OCI-LY1 (cell line): ENCODE data around the gene CMIP.
A peak's percentile ranks its signal among the peaks of the same experiment; 100 is the strongest.

Source experiments
- H2AFZ ChIP-seq: fragments of 200-600 bp; sonication (generic), shearing (Covaris generic); 2 replicates; pipeline ENCODE4 v1.6.0; 2014; ENCODE audit warnings: antibody characterized with exemption, mild to moderate bottlenecking, low read length
- H3F3A ChIP-seq: fragments of 200-600 bp; sonication (generic), shearing (Covaris generic); 2 replicates; pipeline ENCODE4 v1.6.0; 2014; ENCODE audit warnings: mild to moderate bottlenecking, antibody characterized with exemption, low read length, moderate library complexity; ENCODE audit not compliant: insufficient read depth
- H3K27ac ChIP-seq: fragments of 200-600 bp; sonication (generic); 2 replicates; pipeline ENCODE4 v1.5.1; 2014; ENCODE audit warnings: low read length, mixed run types, mild to moderate bottlenecking, low read depth; ENCODE audit not compliant: poor library complexity, severe bottlenecking
- H3K27me3 ChIP-seq: fragments of 200-600 bp; sonication (generic); 2 replicates; pipeline ENCODE4 v1.6.0; 2014; ENCODE audit warnings: antibody characterized with exemption, mild to moderate bottlenecking, low read length, moderate library complexity; ENCODE audit not compliant: insufficient read depth
- H3K36me3 ChIP-seq: fragments of 200-600 bp; sonication (generic); 2 replicates; pipeline ENCODE4 v1.6.1; 2014; ENCODE audit warnings: mild to moderate bottlenecking, antibody characterized with exemption, low read length, moderate library complexity, mixed read lengths; ENCODE audit not compliant: insufficient read depth
- H3K4me1 ChIP-seq: fragments of 200-600 bp; sonication (generic); 2 replicates; pipeline ENCODE4 v1.5.1; 2014; ENCODE audit warnings: mild to moderate bottlenecking, low read length, moderate library complexity; ENCODE audit not compliant: insufficient read depth, severe bottlenecking
- H3K4me2 ChIP-seq: fragments of 200-600 bp; sonication (generic), shearing (Covaris generic); 2 replicates; pipeline ENCODE4 v1.6.1; 2014; ENCODE audit warnings: low read length
- H3K4me3 ChIP-seq: fragments of 200-600 bp; sonication (generic); 2 replicates; pipeline ENCODE4 v1.5.1; 2014; ENCODE audit warnings: low read length, low read depth, mild to moderate bottlenecking, mixed read lengths; ENCODE audit not compliant: poor library complexity, severe bottlenecking
- H3K79me2 ChIP-seq: fragments of 200-600 bp; shearing (Covaris generic); 2 replicates; pipeline ENCODE4 v1.6.1; 2016; ENCODE audit warnings: mixed run types, low read length, mixed read lengths; ENCODE audit not compliant: insufficient read depth
- H3K9ac ChIP-seq: fragments of 200-600 bp; sonication (generic), shearing (Covaris generic); 2 replicates; pipeline ENCODE4 v1.6.1; 2014; ENCODE audit warnings: mild to moderate bottlenecking, low read length, mixed read lengths
- H3K9me2 ChIP-seq: fragments of 200-600 bp; sonication (generic), shearing (Covaris generic); 2 replicates; pipeline ENCODE4 v1.6.1; 2014; ENCODE audit warnings: low read depth, mild to moderate bottlenecking, low read length, mixed read lengths
- H3K9me3 ChIP-seq: fragments of 200-600 bp; shearing (Covaris generic); 2 replicates; pipeline ENCODE4 v1.6.1; 2014; ENCODE audit warnings: low read length, mixed read lengths
- H4K20me1 ChIP-seq: fragments of 200-600 bp; sonication (generic), shearing (Covaris generic); 2 replicates; pipeline ENCODE4 v1.6.0; 2016; ENCODE audit warnings: mild to moderate bottlenecking, low read length; ENCODE audit not compliant: insufficient read depth
- CTCF ChIP-seq: fragments of 200-600 bp; sonication (generic), shearing (Covaris generic); IDR thresholded peaks from 2 replicates; pipeline ENCODE4 v1.5.1; 2017; ENCODE audit warnings: mild to moderate bottlenecking, antibody characterized with exemption, low read length, moderate library complexity, mixed read lengths
- EZH2 ChIP-seq: fragments of 200-600 bp; sonication (generic), shearing (Covaris generic); IDR thresholded peaks from 2 replicates; pipeline ENCODE4 v1.8.0; 2017; ENCODE audit warnings: borderline replicate concordance, mixed run types, mild to moderate bottlenecking, antibody characterized with exemption, low read length, moderate library complexity, mixed read lengths

CMIP gene

GRCh38 chr16:81478876-81479511 lies 34.4 kb downstream of the CMIP start:
- H3K9me3 ChIP-seq = no peaks in the 10 kb centered on the region
- peak overlapping the region; percentile 97 for H3K27ac ChIP-seq
- TF ChIP-seq EZH2 (no peak), CTCF (no peak)
- H3K4me1 ChIP-seq = peaks cover 60% of the 10 kb centered on the region
- H3K36me3 ChIP-seq = peaks cover 8% of the 10 kb centered on the region; the same call in 1 of the 2 replicates
- no peaks in the 10 kb centered on the region for H3K9me2 ChIP-seq
- peak overlapping the region; percentile 43 for H3K4me3 ChIP-seq
- peak overlapping the region; percentile 60 for H3K9ac ChIP-seq
- no peak overlapping the region for H2AFZ ChIP-seq
- no peaks in the 10 kb centered on the region for H3F3A ChIP-seq
- peak overlapping the region; percentile 66 for H3K4me2 ChIP-seq
- peaks cover 7% of the 10 kb centered on the region; the same call in 1 of the 2 replicates for H3K79me2 ChIP-seq
- no peaks in the 10 kb centered on the region for H3K27me3 ChIP-seq
- no peaks in the 10 kb centered on the region for H4K20me1 ChIP-seq

- no peak overlapping the region for H2AFZ ChIP-seq
- peaks cover 60% of the 10 kb centered on the region for H3K4me1 ChIP-seq
- no peaks in the 10 kb centered on the region for H3K27me3 ChIP-seq
- peak overlapping the region; percentile 66 for H3K4me2 ChIP-seq
- peaks cover 8% of the 10 kb centered on the region; the same call in 1 of the 2 replicates for H3K36me3 ChIP-seq
- H3K9ac ChIP-seq = peak overlapping the region; percentile 67
- H3K4me3 ChIP-seq = peak overlapping the region; percentile 34
- peak overlapping the region; percentile 97 for H3K27ac ChIP-seq
- H3K9me3 ChIP-seq = no peaks in the 10 kb centered on the region
- H4K20me1 ChIP-seq = no peaks in the 10 kb centered on the region
- peaks cover 8% of the 10 kb centered on the region; the same call in 1 of the 2 replicates for H3K79me2 ChIP-seq
- no peak for TF ChIP-seq CTCF
- no peak for TF ChIP-seq EZH2
- H3F3A ChIP-seq = no peaks in the 10 kb centered on the region
- no peaks in the 10 kb centered on the region for H3K9me2 ChIP-seq
Measured at GRCh38 chr16:81480606-81481206, 36.1 kb downstream of the CMIP start.

GRCh38 chr16:81481207-81481821 lies 36.7 kb downstream of the CMIP start:
- H3K4me2 ChIP-seq = peak overlapping the region; percentile 66
- no peaks in the 10 kb centered on the region for H4K20me1 ChIP-seq
- peak overlapping the region; percentile 67 for H3K9ac ChIP-seq
- no peak overlapping the region for H2AFZ ChIP-seq
- H3K9me2 ChIP-seq = no peaks in the 10 kb centered on the region
- TF ChIP-seq EZH2 (no peak), CTCF (peak; percentile 21; the same call in 1 of the 2 replicates)
- peak overlapping the region; percentile 34 for H3K4me3 ChIP-seq
- no peaks in the 10 kb centered on the region for H3K9me3 ChIP-seq
- no peaks in the 10 kb centered on the region for H3K27me3 ChIP-seq
- peak overlapping the region; percentile 97 for H3K27ac ChIP-seq
- peaks cover 8% of the 10 kb centered on the region; the same call in 1 of the 2 replicates for H3K79me2 ChIP-seq
- peaks cover 4% of the 10 kb centered on the region; the same call in 1 of the 2 replicates for H3K36me3 ChIP-seq
- H3F3A ChIP-seq = no peaks in the 10 kb centered on the region
- H3K4me1 ChIP-seq = peaks cover 60% of the 10 kb centered on the region
